OCI-LY7 (cell line): ENCODE measurements around the gene CRHR2. TPM values are rescaled to one million over a fixed set of nuclear protein-coding genes. Genes with fewer than 3 reads are reported as not detected.

ENCODE experiments used
- BruUV-seq: library from RNA; stranded (reverse); fragments of 400-500 nt; replicated peaks from 2 replicates; lab custom pipeline; 2021; lab: Mats Ljungman, UMichigan
- CTCF ChIA-PET: fragments of 300-600 bp; sonication (Branson Sonifier 250); formaldehyde crosslinking; loops from one replicate; lab custom pipeline; 2022; ENCODE audit warnings: antibody characterized with exemption; ENCODE audit not compliant: unreplicated experiment; lab: Charles Lee
- POLR2A ChIA-PET: fragments of 300-600 bp; sonication (Branson Sonifier 250); formaldehyde crosslinking; loops from one replicate; lab custom pipeline; 2022; ENCODE audit warnings: antibody characterized with exemption; lab: Charles Lee
- DNase-seq: peaks from one replicate; pipeline ENCODE4 v3.0.0-alpha.2; 2015; ENCODE audit warnings: low spot score
- H2AFZ ChIP-seq: fragments of 200-600 bp; sonication (generic), shearing (Covaris generic); 2 replicates; pipeline ENCODE4 v1.6.1; 2014; ENCODE audit warnings: mild to moderate bottlenecking, antibody characterized with exemption, low read length, moderate library complexity
- H3K27ac ChIP-seq: fragments of 200-600 bp; sonication (generic); 2 replicates; pipeline ENCODE4 v1.5.1; 2014; ENCODE audit warnings: mixed run types, low read depth, mild to moderate bottlenecking, moderate library complexity, low read length, inconsistent platforms; ENCODE audit not compliant: poor library complexity, severe bottlenecking
- H3K36me3 ChIP-seq: fragments of 200-600 bp; sonication (generic); 2 replicates; pipeline ENCODE4 v1.6.1; 2014; ENCODE audit warnings: mild to moderate bottlenecking, antibody characterized with exemption, low read length, moderate library complexity, mixed read lengths; ENCODE audit not compliant: insufficient read depth
- H3K4me1 ChIP-seq: fragments of 200-600 bp; sonication (generic); 2 replicates; pipeline ENCODE4 v1.5.1; 2014; ENCODE audit warnings: mild to moderate bottlenecking, low read length; ENCODE audit not compliant: insufficient read depth, poor library complexity, severe bottlenecking
- H3K4me2 ChIP-seq: fragments of 200-600 bp; sonication (generic); 2 replicates; pipeline ENCODE4 v1.6.1; 2014; ENCODE audit warnings: mild to moderate bottlenecking, low read length
- H3K4me3 ChIP-seq: fragments of 200-600 bp; sonication (generic); 2 replicates; pipeline ENCODE4 v1.5.1; 2014; ENCODE audit warnings: mild to moderate bottlenecking, low read depth, low read length; ENCODE audit not compliant: poor library complexity, severe bottlenecking
- H3K79me2 ChIP-seq: fragments of 200-600 bp; sonication (generic); 2 replicates; pipeline ENCODE4 v1.6.1; 2016; ENCODE audit warnings: low read depth, mild to moderate bottlenecking, low read length, moderate library complexity, mixed read lengths; ENCODE audit not compliant: insufficient read depth
- H3K9me2 ChIP-seq: fragments of 200-600 bp; sonication (generic); 2 replicates; pipeline ENCODE4 v1.6.1; 2016; ENCODE audit warnings: mild to moderate bottlenecking, low read length, mixed read lengths; ENCODE audit not compliant: insufficient read depth
- H3K9me3 ChIP-seq: fragments of 200-600 bp; sonication (generic); 2 replicates; pipeline ENCODE4 v1.6.1; 2014; ENCODE audit warnings: mild to moderate bottlenecking, mixed run types, low read length, mixed read lengths
- H4K20me1 ChIP-seq: fragments of 200-600 bp; sonication (generic); 2 replicates; pipeline ENCODE4 v1.6.1; 2014; ENCODE audit warnings: mild to moderate bottlenecking, antibody characterized with exemption, low read length, moderate library complexity, mixed read lengths; ENCODE audit not compliant: insufficient read depth
- CTCF ChIP-seq: fragments of 200-600 bp; sonication (generic); conservative IDR thresholded peaks from 2 replicates; pipeline ENCODE4 v1.5.1; 2014; ENCODE audit warnings: mild to moderate bottlenecking, antibody characterized with exemption, low read length, moderate library complexity, mixed read lengths
- EZH2phosphoT487 ChIP-seq: fragments of 200-600 bp; sonication (generic); IDR thresholded peaks from 2 replicates; pipeline ENCODE4 v1.6.1; 2018; ENCODE audit warnings: low read depth, borderline replicate concordance, mild to moderate bottlenecking, mixed run types, antibody characterized with exemption, low read length, moderate library complexity, mixed read lengths
- intact Hi-C: fragments of 100-400 bp; cut with micrococcal nuclease; formaldehyde crosslinking; loops from one replicate; pipeline ENCODE4 v1.10.0; 2022; ENCODE audit not compliant: unreplicated experiment
- total RNA-seq, 2 experiments: library from RNA; depleted of rRNA in 1 of 2; stranded (reverse); fragments of >200 nt in 1 of 2; shearing (Covaris generic) in 1 of 2; gene quantifications; 2 replicates each; pipeline ENCODE4 v1.2.3, GENCODE V29; 2014 to 2022

CRHR2 gene
- total RNA-seq, 2 experiments from 2014 or later, result not detected

- no peaks in the 10 kb centered on the region for H4K20me1 ChIP-seq
- intact Hi-C loops, result no loop called here
- H3K4me1 ChIP-seq, result no peaks in the 10 kb centered on the region
- no peak overlapping the region for H3K27ac ChIP-seq
- H3K79me2 ChIP-seq, result no peaks in the 10 kb centered on the region
- DNase-seq, result no peak
- H3K9me3 ChIP-seq, result no peaks in the 10 kb centered on the region
- H3K4me2 ChIP-seq, result no peak overlapping the region
- no TSS peak for BruUV-seq
- no peak overlapping the region for H3K4me3 ChIP-seq
- ChIA-PET CTCF (no interaction called here), POLR2A (interaction anchor here (0.6 kb wide), 1 partner anchor 12 kb away, joined by 3 read pairs; no protein-coding TSS in a partner anchor)
- no peaks in the 10 kb centered on the region for H3K36me3 ChIP-seq
- TF ChIP-seq CTCF (no peak), EZH2phosphoT487 (no peak)
- no peak overlapping the region for H2AFZ ChIP-seq
- no peaks in the 10 kb centered on the region for H3K9me2 ChIP-seq
Measured at GRCh38 chr7:30688718-30689221, 6.5 kb upstream of the CRHR2 start.

- H3K9me3 ChIP-seq, result no peaks in the 10 kb centered on the region
- no peaks in the 10 kb centered on the region for H3K4me1 ChIP-seq
- no peak overlapping the region for H3K27ac ChIP-seq
- H3K4me3 ChIP-seq, result no peak overlapping the region
- H3K9me2 ChIP-seq, result no peaks in the 10 kb centered on the region
- DNase-seq, result no peak
- H3K36me3 ChIP-seq, result no peaks in the 10 kb centered on the region
- no peak overlapping the region for H3K4me2 ChIP-seq
- H4K20me1 ChIP-seq, result no peaks in the 10 kb centered on the region
- H2AFZ ChIP-seq, result no peak overlapping the region
- no TSS peak for BruUV-seq
- CTCF ChIA-PET, result interaction anchor here (0.6 kb wide), 1 partner anchor 296 kb away, joined by 4 read pairs; no protein-coding TSS in a partner anchor
- intact Hi-C loops, result no loop called here
- no peaks in the 10 kb centered on the region for H3K79me2 ChIP-seq
- POLR2A ChIA-PET, result no interaction called here
- no peak for TF ChIP-seq CTCF
Measured at GRCh38 chr7:30687604-30688003, 5.3 kb upstream of the CRHR2 start.

GRCh38 chr7:30684351-30684750 is 2.1 kb upstream of the CRHR2 start:
- no peaks in the 10 kb centered on the region for H4K20me1 ChIP-seq
- no peak overlapping the region for H2AFZ ChIP-seq
- no peak overlapping the region for H3K4me3 ChIP-seq
- H3K27ac ChIP-seq, result no peak overlapping the region
- H3K79me2 ChIP-seq, result no peaks in the 10 kb centered on the region
- no peak for DNase-seq
- ChIA-PET CTCF (no interaction called here), POLR2A (interaction anchor here (0.7 to 1.2 kb wide), 2 partner anchors 79 to 121 kb away, joined by 3 read pairs; no protein-coding TSS in a partner anchor)
- intact Hi-C loops, result no loop called here
- no peak for TF ChIP-seq EZH2phosphoT487
- no peak for TF ChIP-seq CTCF
- no peaks in the 10 kb centered on the region for H3K4me1 ChIP-seq
- H3K9me3 ChIP-seq, result no peaks in the 10 kb centered on the region
- no peaks in the 10 kb centered on the region for H3K36me3 ChIP-seq
- no peaks in the 10 kb centered on the region for H3K9me2 ChIP-seq
- H3K4me2 ChIP-seq, result no peak overlapping the region
- no TSS peak for BruUV-seq
